Small intestine (tissue), 7 donors: Measurements from ENCODE around the gene CYBC1. TPM values are rescaled to one million over a fixed set of nuclear protein-coding genes. Genes with fewer than 3 reads are reported as not detected.

Source experiments
- DNase-seq, 2 donors: peaks; one replicate each; pipeline versions ENCODE4 v3.0.0 to v3.0.0-alpha.2; 2013
- FAIRE-seq: peaks from 2 replicates; lab custom pipeline; 2012; peaks lifted over from hg19 to GRCh38; lab: Jason Lieb, UNC
- H3K27ac ChIP-seq, 3 donors: one replicate each; pipeline ENCODE4 v1.5.1; 2013; ENCODE audit warnings: low read length in 2 of 3, mild to moderate bottlenecking in 2 of 3, control low read depth in 1 of 3, inconsistent platforms in 1 of 3, low read depth in 1 of 3, moderate library complexity in 1 of 3
- H3K27me3 ChIP-seq, 3 donors: one replicate each; pipeline ENCODE4 v1.6.1; 2013; ENCODE audit warnings: low read length in 3 of 3, inconsistent platforms in 1 of 3; ENCODE audit not compliant: control insufficient read depth in 3 of 3, insufficient read depth in 3 of 3
- H3K36me3 ChIP-seq, 3 donors: one replicate each; pipeline ENCODE4 v1.6.1; 2013; ENCODE audit warnings: low read length in 3 of 3, inconsistent platforms in 1 of 3, low read depth in 1 of 3, mild to moderate bottlenecking in 1 of 3, moderate library complexity in 1 of 3; ENCODE audit not compliant: control insufficient read depth in 3 of 3, insufficient read depth in 2 of 3
- H3K4me1 ChIP-seq, 3 donors: one replicate each; pipeline ENCODE4 v1.6.1; 2013; ENCODE audit warnings: low read length in 2 of 3, inconsistent platforms in 1 of 3, low read depth in 1 of 3, mild to moderate bottlenecking in 1 of 3, moderate library complexity in 1 of 3; ENCODE audit not compliant: control insufficient read depth in 3 of 3, insufficient read depth in 2 of 3
- H3K4me3 ChIP-seq, 3 donors: one replicate each; pipeline ENCODE4 v1.5.1; 2013; ENCODE audit warnings: low read length in 3 of 3, control low read depth in 1 of 3, inconsistent platforms in 1 of 3, low read depth in 1 of 3, mild to moderate bottlenecking in 1 of 3, moderate library complexity in 1 of 3
- H3K9me3 ChIP-seq, 2 donors: one replicate each; pipeline ENCODE4 v1.6.1; 2013; ENCODE audit warnings: low read depth in 1 of 2, low read length in 1 of 2; ENCODE audit not compliant: control insufficient read depth in 2 of 2, insufficient read depth in 1 of 2
- WGBS, 3 donors: extraction: QIAGEN DNeasy Blood & Tissue Kit; methylation state at CpG; one replicate each; pipeline ENCODE4 v1.1.7; 2013; 5-methylcytosine and 5-hydroxymethylcytosine counted together
- polyA plus RNA-seq, 4 donors: library from polyadenylated mRNA; stranded (reverse) in 3 of 4; unstranded in 1 of 4; fragments of 200-250 nt in 3 of 4; fragments of 120-200 nt in 1 of 4; gene quantifications; one replicate each; pipeline versions ENCODE4 v1.2.1 to v1.2.3, GENCODE V29; 2013
- donor health status: healthy with polysubstance abuse.
- donor health status: control.
- donor health status: control.
- donor health status: Bipolar disorder and iron deficiency.
- donor health status: healthy.

The CYBC1 gene
- polyA plus RNA-seq, 4 donors = 37.6 to 57.8 (median 41.2) TPM

DNA sequence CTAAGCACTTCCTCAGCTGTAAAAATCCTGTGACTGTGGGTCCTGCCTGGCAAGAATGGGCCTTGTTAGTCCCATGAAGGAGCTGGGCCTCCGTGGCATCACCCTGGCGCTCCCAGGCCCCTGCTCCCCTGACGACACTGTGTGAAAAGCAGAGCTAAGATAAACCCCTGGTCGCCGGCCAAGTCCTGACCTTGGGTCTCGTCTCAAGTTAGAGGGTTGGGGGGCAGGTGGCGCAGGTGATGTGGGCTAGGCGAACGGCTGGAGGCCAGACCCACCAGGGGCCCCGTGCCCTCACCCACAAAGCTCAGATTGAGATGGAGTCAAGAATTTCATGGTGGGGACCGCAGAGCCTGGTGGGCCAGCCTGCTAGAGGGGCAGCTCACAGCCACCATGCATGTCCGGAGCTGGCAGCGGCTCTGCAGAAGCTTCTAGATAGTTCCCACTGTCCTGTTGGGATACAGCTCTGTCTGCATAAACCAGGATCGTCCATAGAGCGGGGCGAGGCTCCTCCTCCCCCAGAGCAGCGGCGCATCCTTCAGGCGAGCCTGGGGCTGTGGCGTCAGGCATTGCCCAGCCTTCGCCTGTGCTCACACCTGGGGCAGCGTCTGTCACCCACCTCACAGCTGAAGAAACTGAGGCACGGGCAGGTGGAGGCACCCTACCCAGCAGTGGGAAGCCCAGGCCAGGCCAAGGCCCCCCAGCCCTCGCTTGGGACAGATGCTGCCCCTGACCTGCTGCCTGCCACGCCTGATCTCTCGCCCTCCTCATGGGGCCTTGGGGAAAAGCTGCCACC is 12.0 kb downstream of the CYBC1 start:
- no peak for DNase-seq
- 77 to 91% (median 83%) methylated on average over 26 of the region's 26 CpGs for WGBS, 3 donors

DNA sequence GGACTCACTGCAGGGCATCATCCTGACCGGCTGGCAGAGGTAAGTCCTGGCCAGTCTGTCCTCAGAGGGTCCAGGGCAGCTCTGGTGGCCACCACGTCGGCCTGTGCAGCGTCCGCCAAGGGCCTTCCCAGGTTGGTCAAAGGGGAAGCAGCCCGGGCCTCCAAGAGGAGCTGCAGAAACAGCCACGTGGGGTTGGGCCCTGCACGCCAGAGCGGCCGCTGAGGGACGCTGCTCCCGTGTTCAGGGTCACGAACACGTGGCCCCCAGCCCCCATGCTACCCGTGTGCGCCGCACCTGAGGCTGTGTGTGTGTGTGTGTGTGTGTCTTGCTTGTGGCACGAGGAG is 13.3 kb downstream of the CYBC1 start:
- 86 to 95% (median 93%) methylated on average over 16 to 18 of the region's 18 CpGs for WGBS, 3 donors
- Histone ChIP-seq H3K27ac (no peak overlapping the region), H3K36me3 (peaks cover 6 to 83% (median 6%) of the 10 kb centered on the region in 3 donors), H3K4me3 (no peak overlapping the region), H3K27me3 (no peaks in the 10 kb centered on the region), H3K4me1 (no peaks in the 10 kb centered on the region), H3K9me3 (no peaks in the 10 kb centered on the region)
- FAIRE-seq (no peak), DNase-seq (no peak)

More for the DNA sequence above, 12.0 kb downstream of the CYBC1 start:
- no peak for FAIRE-seq
- H3K27ac ChIP-seq = no peak overlapping the region
- H3K4me1 ChIP-seq = no peaks in the 10 kb centered on the region
- H3K9me3 ChIP-seq = no peaks in the 10 kb centered on the region
- H3K27me3 ChIP-seq = no peaks in the 10 kb centered on the region
- H3K4me3 ChIP-seq = no peak overlapping the region
- peaks cover 6 to 90% (median 6%) of the 10 kb centered on the region in 3 donors for H3K36me3 ChIP-seq

DNA sequence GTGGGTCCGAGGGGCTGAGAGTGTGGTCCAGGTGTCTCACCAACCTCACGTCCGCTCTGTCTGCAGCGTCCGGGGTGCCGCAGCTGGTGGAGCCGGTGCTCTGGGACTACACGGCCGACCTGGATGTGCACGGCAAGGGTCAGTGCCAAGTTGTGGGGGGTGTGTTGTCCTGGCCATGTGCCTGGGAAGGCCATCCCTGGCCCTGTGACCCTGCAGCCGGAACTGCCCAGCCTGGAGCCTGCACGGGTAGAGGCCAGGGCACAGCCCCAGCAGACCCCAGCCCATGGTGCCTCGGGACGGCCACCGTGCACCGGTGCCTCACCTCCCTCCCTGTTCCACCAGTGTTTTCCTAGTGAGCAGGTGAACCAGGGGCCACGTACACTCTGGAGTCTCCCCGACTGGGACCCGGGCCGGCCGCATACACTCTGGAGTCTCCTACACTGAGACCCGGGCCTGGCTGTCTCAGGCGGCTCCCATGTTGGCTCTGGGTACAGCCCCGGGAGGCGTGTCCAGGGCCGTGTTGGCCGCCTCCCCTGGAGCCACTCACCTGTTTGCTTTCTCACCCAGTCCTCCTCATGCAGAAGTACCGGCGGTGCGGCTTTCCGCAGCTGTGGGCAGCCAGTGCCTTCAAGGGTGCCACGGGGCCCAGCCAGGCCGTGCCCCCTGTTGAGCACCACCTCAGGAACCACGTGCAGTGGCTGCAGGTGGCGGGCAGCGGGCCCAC is 13.8 kb downstream of the CYBC1 start:
- Histone ChIP-seq H3K4me3 (no peak overlapping the region), H3K27ac (no peak overlapping the region), H3K4me1 (no peaks in the 10 kb centered on the region), H3K27me3 (no peaks in the 10 kb centered on the region), H3K36me3 (peaks cover 6 to 82% (median 6%) of the 10 kb centered on the region in 3 donors), H3K9me3 (no peaks in the 10 kb centered on the region)
- WGBS, 3 donors = 82 to 91% (median 89%) methylated on average over 31 to 36 of the region's 36 CpGs
- DNase-seq (no peak), FAIRE-seq (no peak)

DNA sequence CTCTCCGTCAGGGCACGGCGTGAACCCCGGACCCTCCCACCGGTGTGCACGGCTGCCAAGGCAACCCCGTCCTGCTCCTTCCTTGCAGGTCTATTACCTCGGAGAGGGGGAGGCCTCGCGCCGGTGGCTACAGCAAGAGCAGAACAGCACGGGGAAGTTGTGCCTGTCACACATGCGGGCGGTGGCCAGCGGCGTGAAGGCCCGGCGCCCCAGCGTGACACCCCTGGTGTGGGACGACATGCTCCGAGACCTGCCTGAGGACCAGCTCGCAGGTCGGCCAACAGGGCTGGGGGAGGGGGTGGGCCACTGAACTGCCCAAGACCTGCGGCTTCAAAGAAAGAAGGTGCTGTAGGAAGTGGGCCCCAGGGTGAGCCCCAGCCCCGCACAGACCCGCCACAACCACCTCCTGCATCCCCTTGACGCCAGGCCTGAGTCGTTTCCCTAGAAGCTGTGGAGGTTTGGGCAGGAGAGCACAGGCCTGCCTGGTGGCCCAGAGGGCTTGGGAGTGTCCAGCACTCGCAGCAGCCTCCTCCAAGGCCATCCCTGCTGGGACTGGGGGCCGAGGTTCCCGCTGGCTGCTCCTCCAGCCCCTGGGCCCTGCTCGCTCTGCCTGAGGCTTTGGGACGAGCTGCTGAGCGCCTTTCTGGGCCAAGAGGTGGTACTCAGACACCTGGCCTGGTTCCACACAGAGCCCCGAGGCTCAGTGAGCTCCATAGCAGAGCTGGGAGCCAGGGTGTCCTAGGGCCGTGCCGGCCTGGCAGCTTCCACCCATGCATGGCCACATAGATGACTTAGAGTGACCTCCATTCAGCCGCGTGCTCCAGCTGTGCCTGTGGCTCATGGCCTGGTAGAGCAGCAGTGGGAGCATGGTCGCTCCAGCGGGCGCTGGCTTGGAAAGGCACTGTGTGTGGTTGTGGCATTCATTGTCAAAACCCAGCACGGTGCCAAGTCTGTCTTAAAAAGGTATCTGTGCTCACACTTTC is 14.7 kb downstream of the CYBC1 start:
- no peak for DNase-seq

GRCh38 chr17:82435103-82435502 is 15.4 kb downstream of the CYBC1 start:
- WGBS, 3 donors = 88 to 90% (median 90%) methylated on average over 12 of the region's 12 CpGs
- DNase-seq = no peak
- no peak overlapping the region for H3K4me3 ChIP-seq
- H3K9me3 ChIP-seq = no peaks in the 10 kb centered on the region
- H3K36me3 ChIP-seq = peaks cover 4 to 76% (median 6%) of the 10 kb centered on the region in 3 donors
- H3K27ac ChIP-seq = no peak overlapping the region
- no peaks in the 10 kb centered on the region for H3K27me3 ChIP-seq
- no peaks in the 10 kb centered on the region for H3K4me1 ChIP-seq
- FAIRE-seq = no peak

More for the DNA sequence above, 14.7 kb downstream of the CYBC1 start:
- H3K36me3 ChIP-seq = peaks cover 6 to 81% (median 6%) of the 10 kb centered on the region in 3 donors
- H3K27ac ChIP-seq = no peak overlapping the region
- no peaks in the 10 kb centered on the region for H3K4me1 ChIP-seq
- H3K9me3 ChIP-seq = no peaks in the 10 kb centered on the region
- H3K4me3 ChIP-seq = no peak overlapping the region
- WGBS, 3 donors = 91 to 94% (median 92%) methylated on average over 41 to 43 of the region's 43 CpGs
- no peaks in the 10 kb centered on the region for H3K27me3 ChIP-seq
- no peak for FAIRE-seq

DNA sequence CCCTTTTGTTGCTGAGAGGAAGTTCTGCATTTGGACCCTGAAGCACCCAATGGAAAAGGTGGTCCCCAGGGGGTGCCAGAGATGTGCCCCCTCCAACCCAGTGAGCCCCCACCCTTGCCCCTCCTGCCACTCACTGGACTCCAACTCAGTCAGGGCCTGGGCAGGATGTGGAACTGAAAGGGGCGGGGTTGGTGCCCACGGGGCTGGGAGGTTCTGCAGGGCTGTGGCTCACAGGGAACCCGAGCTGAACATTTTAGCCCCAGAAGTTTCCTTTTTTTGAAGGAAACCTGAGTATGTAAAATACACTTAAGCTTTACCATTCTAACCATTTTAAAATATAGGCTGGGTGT is 16.4 kb downstream of the CYBC1 start:
- Histone ChIP-seq H3K27me3 (no peaks in the 10 kb centered on the region), H3K27ac (no peak overlapping the region), H3K4me1 (no peaks in the 10 kb centered on the region), H3K4me3 (no peak overlapping the region), H3K36me3 (peaks cover 2 to 76% (median 6%) of the 10 kb centered on the region in 3 donors), H3K9me3 (no peaks in the 10 kb centered on the region)
- no peak for FAIRE-seq
- 53 to 71% (median 69%) methylated on average over 3 of the region's 3 CpGs for WGBS, 3 donors
- no peak for DNase-seq

- no peaks in the 10 kb centered on the region for H3K4me1 ChIP-seq
- peaks cover 2 to 74% (median 6%) of the 10 kb centered on the region in 3 donors for H3K36me3 ChIP-seq
- DNase-seq (no peak), FAIRE-seq (no peak)
- WGBS, 3 donors = 89 to 94% (median 93%) methylated on average over 32 of the region's 32 CpGs
- no peak overlapping the region for H3K27ac ChIP-seq
- no peaks in the 10 kb centered on the region for H3K27me3 ChIP-seq
- no peaks in the 10 kb centered on the region for H3K9me3 ChIP-seq
- no peak overlapping the region for H3K4me3 ChIP-seq
Measured at GRCh38 chr17:82433560-82434215, 16.9 kb downstream of the CYBC1 start.
